Stimulated activated CD8-positive, alpha-beta memory T cell treated with anti-CD3 and anti-CD28 coated beads, Interleukin-15, amount 100 ng/mL, for 24 hours (primary cell): ENCODE results near the gene NTN1.

Experiments
- DNase-seq: peaks from one replicate; pipeline ENCODE4 v3.0.0-alpha.2; 2020; ENCODE audit warnings: low read depth

Gene NTN1

GRCh38 chr17:9195961-9196670, 174.8 kb downstream of the NTN1 start:
- DNase-seq = no peak

GRCh38 chr17:9199571-9200551, 178.6 kb downstream of the NTN1 start:
- no peak for DNase-seq

DNA sequence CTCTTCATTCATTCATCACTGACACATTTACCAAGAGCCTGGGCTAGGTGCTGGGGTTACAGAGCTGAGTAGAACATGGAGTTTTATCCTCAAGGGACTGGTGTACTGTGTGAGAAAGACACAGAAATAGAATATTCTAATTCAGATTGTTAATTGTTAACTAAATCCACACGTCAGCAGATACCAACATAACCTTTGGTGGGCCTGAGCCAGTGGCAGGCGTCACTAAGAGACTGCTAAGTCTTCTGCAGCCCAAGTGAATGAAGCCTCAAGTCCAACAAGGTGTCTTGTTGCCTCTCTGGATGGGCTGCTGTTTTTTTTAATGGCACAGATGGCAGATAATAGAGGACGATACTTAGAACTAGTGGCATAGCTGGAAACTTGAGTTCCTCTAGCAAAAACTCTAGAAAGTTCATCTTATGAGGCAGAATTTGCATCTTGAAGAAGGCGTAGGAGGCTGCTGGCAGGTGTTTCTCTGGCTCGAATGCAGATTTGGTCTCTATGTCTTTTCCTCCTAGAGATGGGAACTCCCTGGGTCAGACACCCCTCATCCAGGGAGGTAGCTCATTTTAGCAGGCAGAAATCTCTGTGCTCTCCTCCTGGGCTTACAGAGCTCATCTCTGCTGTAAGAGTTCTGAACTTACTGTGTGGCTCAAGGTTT, 179.5 kb downstream of the NTN1 start:
- no peak for DNase-seq

DNA sequence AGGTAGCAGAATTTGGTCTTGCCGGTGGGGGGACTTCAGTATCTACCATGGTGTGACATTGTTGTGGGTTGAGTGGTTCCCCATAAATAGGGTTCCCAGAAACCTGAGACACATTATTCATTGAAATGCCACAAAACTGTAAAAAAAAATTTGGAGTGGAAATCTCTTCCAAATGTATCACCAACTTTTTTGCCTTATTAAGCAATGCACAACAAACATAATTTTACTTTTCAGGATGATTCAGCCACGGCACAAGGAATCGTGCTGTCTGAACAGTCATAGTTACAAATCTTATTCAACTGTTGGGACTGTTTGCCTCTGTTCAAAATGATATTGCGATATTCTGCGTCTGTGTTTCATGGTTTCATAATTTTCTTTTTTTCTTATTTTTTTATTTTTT, 181.2 kb downstream of the NTN1 start:
- no peak for DNase-seq

DNA sequence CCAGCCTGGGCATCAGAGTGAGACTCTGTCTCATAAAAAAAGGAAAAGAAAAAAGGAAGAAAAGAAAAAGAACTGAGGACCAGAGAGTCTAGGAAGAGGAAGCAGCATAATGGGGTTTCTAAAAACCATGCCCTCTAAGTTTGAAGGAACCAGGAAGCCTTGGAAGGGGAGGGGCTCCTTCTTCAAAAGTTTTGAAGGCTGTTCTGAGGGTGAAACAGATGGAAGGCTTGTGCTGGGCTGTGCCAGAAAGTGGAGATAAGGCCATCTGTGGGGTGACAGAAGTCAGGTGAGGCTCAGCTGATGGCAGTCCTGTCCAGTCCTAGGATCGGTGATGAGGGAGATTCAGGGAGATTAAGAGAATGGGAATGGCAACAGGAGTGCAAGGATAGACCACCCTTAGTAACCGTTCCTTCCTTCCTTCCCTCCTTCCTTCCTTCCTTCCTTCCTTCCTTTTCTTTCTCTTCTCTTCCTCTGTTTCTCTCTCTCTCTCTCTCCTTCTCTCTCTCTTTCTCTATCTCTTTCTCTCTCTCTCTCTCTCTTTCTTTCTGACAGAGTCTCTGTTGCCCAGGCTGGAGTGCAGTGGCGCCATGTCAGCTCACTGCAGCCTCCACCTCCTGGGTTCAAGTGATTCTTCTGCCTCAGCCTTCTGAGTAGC, 182.6 kb downstream of the NTN1 start:
- DNase-seq = no peak

GRCh38 chr17:9204637-9205329, 183.5 kb downstream of the NTN1 start:
- DNase-seq = no peak

GRCh38 chr17:9205520-9206409, 184.5 kb downstream of the NTN1 start:
- DNase-seq = no peak

- no peak for DNase-seq
Measured at GRCh38 chr17:9206410-9206703, 185.0 kb downstream of the NTN1 start.

- DNase-seq = no peak
Measured at GRCh38 chr17:9206741-9207332, 185.5 kb downstream of the NTN1 start.

GRCh38 chr17:9208381-9209105, 187.2 kb downstream of the NTN1 start:
- no peak for DNase-seq

- DNase-seq = no peak
Measured at GRCh38 chr17:9209347-9209746, 188.0 kb downstream of the NTN1 start.

GRCh38 chr17:9209781-9210370, 188.6 kb downstream of the NTN1 start:
- DNase-seq = no peak

DNA sequence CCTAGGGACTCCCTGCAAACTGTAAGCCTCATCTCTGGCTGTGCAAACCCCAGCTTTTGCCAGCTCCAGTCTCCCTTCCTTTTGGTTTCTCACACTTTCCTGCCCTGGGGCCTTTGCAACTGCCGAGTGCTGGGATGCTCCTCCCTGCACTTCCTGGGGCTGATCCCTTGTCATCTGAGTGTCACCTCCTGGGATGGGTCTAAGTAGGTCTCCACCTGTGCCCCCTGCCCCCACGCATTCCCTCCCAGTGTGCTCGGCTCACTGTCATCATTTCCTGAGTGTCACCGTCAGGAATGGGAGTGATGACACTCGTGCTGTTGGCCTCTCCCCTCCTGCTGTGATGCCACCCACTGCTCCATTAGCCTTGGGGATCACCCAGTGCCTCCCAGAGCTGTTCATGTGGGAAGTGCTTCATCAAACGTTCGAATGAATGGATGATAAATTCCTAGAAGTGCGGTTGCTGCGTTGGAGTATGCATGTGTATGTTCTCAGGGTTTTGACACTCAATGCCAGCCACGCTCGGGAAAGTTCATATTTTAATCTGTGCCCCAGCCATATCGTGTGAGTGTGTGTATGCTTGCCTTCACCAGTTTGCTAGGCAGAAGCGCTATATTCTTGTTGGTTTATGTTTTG, 189.9 kb downstream of the NTN1 start:
- no peak for DNase-seq

- DNase-seq = no peak
Measured at GRCh38 chr17:9212376-9213302, 191.3 kb downstream of the NTN1 start.

GRCh38 chr17:9213303-9213640, 192.0 kb downstream of the NTN1 start:
- DNase-seq = no peak

DNA sequence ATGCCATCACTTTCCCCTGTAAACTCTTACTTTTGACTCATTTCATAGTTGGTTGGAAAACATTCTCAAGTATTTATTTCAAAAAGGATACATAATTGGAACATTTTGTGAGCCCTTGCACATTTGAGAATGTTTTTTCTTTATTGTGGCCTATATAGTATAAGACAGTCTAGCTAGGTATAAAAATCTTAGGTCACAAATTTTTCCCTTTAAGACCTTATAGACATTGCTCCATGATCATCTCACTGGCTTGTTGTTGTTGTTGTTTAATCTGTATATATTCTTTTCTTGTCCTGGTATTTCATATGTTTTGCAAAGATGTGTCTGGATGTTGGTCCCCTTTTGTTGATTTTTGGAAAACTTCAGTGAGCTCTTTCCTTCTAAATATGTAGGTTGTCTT, 194.2 kb downstream of the NTN1 start:
- no peak for DNase-seq

- no peak for DNase-seq
Measured at GRCh38 chr17:9217151-9218056, 196.1 kb downstream of the NTN1 start.
